Medulla oblongata (tissue), 1 donor: Measurements from ENCODE around the gene MGAT5.
"Not testable (repeated sequence)": the region's sequence is repeated elsewhere in the genome, so short reads cannot be mapped to it uniquely, and the experiment has no call there.

ENCODE experiments used
- DNase-seq: peaks from one replicate; pipeline ENCODE4 v3.0.0-alpha.2; 2015; ENCODE audit errors: extremely low spot score

MGAT5 gene

DNA sequence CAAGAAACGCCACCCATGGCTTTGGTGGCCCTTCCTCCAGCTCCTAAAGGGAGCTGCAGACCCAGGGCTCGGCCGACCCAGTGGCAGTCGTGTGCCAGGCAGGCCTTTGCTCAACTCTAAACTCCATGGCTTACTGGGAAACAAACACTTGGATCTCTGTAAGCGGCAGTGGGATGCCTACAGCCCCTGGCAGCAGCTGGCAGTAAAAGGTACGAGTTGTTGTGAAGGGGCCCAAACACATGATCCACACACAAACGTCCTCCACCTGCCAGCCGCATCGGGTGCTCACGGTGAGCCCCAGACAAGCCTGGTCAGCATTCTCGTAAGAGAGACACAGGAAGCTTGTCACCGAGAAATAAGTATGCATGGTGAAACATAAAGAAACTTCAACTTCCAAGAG, 214.9 kb downstream of the MGAT5 start:
- no peak for DNase-seq

DNA sequence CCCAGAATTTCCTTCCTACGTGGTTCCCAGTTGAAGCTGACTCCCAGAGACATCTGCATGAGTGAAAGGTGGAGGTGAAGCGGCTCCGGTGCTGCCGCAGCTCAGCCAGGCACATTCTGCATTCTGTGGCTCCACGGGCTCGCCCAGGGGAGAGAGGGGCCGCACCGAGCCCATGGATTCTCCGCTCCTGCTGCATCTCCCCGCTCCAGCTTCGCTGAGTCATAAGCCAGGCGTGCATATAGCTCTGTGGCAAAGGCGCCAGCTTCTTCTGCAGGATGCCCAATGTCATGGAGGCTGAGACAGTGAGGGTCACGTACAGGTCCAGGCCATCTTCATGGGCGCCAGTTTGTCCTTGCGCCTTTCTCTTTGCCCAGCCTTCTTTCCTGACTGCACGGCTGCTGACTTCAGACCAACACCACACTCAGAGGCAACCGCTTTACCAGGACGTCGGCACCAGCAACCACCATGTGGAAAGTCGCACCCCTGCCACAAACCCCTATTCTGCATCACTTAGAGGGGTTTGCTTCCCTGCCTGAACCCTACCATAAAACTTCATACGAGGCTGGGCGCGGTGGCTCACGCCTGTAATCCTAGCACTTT, 215.7 kb downstream of the MGAT5 start:
- DNase-seq, result no peak

DNA sequence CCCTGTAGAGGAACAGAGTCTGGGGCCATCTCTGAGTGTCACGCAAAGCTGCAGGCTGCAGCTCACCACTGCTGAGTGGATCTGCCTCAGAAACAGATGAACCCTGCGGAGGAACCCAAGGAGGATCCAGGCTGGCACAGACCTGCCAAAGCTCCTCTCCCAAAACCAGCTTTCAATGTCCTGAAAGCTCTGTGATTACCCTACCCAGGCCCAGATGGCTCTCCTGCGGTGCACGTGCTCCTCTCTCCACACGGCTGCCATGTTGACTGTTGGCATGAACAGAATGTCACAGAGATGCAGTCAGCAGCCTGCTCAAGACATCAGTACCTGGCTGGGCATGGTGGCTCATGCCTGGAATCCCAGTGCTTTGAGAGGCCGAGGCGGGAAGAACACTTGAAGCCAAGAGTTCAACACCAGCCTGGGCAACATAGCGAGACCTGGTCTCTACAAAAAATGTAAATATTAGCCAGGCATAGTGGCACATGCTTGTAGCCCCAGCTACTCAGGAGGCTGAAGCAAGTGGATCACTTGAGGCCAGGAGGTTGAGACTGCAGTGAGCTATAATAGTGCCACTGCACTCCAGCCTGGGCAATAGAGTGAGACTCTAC, 216.8 kb downstream of the MGAT5 start:
- no peak for DNase-seq

DNA sequence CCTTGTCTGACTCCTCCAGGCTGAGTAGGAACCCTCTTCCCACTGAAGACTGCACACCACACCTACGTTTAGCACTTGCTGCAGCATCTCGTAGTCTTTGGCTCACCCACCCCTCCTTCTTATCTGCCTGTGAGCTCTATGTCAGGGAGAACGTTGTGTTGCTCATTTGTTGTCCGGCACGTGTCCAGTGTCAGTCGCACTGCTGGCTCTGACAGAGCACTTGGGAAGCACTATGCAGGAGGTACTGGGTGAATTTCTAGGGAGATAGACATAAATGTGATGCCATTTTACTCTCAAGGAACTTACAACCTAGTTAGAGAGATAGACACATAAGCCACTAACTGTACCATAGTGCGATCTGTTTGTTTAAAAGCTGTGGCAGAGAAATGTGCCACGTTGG, 223.1 kb downstream of the MGAT5 start:
- DNase-seq, result not testable (repeated sequence)

DNA sequence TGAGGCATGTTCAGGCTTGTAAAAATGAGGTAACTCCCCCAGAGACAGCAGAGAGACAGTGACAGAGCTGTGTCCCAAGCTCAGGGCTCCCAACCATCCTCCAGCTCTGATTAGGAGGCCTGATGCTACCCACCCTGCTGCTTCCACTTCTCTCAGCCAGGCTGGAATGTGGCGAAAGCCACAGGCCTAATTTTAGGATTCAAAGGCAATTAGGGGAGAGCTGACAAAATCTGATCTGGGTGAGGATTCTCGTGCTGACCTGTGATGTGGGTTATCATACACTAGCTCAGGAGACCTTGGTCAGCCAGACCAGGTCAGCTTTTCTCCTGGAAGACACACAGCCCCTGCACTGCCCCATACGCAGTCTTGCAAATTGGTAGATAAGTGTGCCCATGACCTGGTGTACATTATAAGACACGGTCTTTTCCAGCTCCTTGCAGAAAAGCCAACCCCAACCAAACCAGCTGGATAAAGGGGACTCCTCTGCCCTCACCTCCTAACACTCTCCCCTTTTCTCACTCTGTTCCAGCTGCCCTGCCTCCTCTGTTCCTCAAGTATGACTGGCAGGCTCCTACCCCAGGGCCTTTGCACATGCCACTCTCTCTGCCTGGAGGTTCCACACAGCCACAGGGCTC, 225.9 kb downstream of the MGAT5 start:
- DNase-seq, result no peak

DNA sequence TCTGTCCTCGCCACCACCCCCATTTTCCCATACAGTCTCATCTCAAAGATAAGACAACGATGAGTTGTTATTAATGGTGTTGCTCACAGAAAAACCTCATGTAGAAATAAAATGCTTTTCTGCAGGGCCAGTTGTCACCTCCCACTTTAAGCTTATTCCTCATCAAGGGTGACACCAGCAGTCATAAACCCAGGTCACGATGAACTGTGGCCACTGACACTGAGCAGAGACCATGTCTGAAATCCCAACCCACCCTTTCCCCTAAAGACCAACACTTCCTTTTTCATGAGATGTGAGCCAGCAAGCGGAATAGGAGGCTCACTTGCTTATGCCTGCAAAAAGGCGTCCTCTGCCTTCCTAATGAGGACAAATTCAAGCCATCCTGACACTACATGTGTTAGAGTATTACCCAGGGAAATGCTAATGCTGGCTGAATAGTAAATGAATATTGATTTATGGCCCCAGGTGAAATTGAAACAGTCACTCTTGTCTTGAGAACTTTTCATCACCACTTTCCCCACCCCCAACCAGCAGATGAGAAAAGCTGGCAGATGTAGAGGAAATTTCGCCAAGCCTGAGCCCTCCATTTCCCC, 228.4 kb downstream of the MGAT5 start:
- no peak for DNase-seq

DNA sequence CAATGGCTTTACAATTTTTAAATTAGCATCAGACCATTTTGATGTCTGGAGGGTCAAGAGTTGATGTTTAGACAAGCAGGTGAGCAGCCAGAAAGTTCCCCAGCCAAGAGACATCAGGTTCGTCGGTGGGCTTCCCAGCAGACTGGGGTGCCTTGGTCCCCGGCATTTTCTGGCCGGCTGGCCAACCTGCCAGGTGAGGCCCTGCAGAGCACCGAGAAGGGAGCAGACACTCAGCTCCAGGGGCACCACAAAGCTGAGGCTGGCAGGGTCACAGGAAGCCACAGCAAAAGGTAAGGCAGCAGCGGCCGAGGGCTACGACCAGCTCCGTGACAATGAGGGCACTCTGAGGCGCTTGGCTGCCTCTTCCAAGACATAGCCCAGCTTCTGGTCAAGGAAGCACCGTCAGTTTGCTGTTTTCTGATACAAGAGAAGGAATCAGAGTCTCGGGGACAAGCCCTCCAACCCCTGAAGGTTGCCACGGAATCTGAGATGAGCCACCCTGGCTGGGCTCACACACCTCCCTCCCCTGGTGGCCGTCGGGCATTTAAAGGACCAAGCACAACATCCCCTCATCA, 229.0 kb downstream of the MGAT5 start:
- DNase-seq, result no peak

DNA sequence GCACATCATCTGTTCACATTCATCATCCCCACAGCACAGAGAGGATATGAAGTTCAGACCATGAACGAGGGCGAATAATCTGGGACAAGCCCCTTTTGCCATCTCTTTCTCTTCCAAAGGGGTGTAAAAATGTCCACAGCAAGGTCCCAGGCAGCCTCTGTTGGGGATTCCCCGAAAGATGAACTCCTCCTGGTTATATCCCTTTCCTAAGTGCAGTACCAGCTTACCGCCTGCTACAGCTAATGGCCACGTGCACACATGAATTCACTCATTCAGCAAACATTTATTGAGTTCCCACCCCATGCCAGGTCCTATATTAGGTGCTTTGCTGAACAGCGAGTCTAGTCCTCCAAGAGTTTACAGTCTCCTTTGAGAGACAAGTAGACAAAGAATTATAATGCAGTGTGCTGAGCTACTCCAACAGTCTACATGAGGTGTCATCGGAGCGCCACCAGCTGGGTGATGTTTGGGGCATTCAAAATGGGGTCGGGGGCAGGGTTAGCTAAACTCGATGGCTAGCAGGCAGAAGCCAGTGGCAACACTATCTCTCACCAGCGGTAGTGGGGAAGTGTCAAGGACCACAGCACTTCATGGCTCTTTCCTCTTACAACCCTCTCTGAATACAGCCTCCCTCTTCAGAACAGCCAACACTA, 236.0 kb downstream of the MGAT5 start:
- DNase-seq, result no peak

DNA sequence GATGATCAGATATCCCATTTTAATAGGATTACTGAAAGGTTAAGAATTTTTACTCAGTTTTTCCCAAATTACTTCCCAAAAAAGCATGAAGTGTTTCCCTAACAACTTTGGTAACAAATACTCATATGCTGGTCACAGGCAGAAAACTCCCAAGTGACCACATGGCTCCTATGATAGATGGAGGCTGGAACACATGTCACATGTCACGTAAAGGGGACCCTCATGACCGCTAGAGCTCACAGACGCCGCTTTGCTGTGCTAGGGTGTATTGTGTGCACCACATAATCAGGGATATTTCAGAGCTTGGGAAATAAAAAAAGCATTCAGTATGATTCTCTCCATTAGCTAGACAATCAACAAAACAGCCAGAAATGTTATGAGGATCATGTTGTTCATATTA, 236.7 kb downstream of the MGAT5 start:
- no peak for DNase-seq

DNA sequence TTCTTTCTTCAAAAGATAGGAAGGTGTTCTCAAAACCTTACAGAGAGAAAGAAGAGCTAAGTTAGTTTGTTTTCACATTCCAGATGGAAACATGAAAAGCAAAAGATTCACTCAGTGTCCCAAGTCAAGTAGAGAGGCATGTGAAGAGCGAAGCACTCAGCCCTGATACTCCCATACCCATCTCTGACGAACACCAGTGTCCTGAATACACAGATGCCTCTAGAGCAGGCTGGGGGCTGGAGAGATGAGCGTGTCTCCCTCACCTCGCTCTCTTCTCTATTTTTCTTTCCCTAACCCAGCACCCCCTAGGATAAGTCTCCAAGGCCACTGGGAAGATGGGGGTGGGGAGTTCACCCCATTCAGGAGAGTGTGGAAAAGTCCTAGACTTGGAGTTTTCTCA, 237.2 kb downstream of the MGAT5 start:
- DNase-seq, result no peak

DNA sequence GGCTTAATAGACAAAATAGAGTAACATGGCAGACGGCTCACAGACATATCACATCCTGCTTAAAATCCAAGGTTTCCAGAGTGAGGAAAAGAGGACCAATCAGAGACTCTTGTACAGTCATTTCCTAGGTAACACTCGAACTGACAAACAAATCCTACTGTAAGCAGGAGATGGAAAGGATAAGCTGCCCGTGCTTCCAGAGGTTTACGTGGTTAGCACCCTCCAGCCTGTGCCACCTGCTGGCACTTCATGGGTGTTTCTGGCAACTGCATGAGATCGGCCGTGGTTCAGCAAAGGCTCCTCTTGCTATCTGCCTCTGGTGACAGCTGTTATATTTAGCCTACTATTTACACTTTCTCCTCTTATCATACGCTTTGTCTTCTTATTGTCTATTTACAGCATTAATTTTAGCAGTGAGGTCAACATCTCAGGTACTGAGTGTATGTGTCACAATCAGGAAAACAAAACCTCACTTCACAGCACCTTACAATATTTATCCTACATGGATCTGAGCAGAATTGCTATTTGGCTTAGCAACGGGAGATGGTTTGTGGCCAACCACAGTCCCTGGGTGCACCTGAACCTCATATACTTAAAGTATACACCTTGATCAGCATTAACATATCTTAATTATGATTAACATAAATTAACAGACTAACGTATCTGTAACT, 238.0 kb downstream of the MGAT5 start:
- DNase-seq, result no peak

DNA sequence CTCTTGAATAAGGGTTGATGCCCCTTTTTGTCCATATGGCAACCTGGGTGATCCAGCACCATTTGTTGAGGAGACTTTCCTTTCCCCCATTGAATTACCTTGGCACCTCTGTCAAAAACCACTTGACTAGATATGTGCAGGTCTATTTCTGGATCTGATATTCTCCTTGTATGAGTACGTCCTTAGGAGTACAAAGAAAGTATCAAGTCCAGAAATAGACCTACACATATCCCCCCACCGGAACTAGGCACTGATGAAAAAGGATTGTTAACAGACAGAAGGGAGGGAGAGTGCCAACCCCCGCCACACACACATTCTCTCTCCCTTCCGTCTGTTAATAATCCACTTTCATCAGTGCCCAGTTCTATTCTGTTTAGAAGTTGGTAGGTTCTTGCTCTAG, 239.9 kb downstream of the MGAT5 start:
- no peak for DNase-seq

DNA sequence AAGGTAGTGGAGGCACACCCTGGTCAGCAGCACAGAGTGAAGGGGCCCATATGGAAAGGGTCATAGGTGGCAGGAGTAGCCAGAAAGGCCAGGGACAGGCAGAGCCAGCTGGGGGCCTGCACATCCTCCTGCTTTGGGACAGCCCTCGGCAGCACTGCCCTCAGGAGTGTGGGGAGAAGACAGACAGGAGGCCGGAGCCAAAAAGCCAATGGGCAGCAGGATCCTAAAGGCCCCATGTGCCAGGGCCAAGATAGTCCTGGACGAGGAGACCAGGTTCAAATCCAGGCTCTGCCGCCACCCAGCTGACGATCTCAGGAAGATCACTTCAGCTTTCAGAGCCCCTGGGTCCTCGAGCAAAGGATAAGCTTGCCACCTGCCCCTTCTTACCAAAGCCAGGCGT, 244.8 kb downstream of the MGAT5 start:
- DNase-seq, result no peak

DNA sequence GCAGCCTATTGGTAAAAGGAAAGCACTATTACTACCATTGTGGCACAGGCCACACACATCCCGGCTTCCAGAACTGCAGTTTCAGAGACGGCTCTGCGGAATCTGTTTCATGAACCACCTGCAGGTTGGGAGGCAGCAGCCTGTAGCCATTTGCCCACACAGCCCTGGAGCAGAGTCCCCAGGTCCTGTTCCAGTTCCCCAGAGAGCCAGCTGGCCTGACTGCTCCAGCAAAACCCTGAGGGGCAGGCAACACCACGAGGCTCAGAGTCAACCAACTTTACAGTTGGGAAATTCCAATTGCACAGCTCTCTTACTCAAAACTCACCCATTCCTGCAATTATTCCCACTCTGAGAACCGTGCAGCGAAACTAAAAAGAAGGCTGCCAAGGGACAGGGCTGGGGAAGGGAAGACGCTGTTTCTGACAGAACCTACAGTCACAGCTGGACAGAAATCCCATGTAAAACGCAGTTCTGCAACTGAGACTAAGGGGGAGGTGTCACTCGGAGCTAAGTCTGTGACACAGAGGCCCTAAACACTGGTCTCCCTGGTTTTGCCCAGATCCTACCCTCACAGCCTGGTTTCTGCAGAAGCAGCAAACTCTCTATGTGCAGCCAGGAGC, 245.5 kb downstream of the MGAT5 start:
- DNase-seq, result no peak

DNA sequence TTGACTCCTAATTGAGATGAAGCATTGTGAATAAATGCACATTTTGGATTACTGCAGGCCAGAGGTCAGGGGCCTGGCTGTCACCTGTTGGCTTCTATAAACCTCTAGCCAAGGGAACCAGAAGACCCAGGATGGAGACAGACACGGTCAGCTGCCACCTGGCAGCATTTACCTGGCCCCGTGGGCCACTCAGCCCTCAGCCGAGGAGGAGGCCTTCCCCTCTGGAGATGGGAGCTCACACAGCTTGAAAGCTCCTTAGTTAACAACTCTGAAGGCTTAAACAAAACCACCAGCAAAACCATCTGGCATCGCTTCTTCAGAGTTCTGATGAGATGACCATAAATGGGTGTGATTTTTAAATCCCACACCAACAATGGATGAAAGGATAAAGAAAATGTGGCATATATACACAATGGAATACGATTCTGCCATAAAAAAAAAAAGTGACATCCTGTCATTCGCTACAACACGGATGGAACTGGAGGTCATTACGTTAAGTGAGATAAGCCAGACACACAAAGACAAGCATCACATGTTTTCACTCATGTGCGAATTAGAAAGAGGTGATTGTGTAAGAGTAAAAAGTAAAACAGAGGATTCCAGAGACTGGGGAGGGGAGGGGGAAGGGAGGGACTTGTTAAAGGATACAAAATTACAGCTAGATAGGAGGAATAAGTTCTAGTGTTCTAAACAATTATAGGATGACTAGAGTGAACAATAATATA, 246.5 kb downstream of the MGAT5 start:
- DNase-seq, result no peak

DNA sequence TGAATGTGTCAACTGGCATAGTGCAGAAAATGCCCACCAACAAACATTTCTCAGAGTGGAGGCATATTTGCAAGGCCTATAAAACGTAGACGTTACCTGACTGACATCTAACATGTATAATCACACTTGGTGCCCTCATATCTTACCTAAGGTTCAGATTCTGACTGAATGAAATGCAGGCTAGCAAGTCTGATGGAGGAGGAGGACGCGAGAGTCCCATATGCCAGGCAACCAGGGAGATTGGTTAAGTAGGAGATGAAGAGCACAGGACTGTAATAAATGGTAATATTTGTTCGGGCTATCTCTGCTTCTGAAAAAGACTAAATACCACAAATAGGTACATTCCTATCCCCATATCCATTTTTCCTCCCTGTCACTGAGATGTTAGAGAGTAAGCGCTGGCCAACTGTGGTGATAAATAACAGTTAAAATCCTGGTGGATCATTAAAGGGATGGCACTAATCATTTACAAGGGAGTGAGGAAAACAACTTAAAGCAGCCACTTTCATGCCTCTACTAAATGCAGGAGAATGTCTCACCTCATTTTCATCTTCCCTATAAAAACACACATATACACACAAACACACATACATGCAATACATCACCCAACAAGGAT, 247.7 kb downstream of the MGAT5 start:
- DNase-seq, result no peak

DNA sequence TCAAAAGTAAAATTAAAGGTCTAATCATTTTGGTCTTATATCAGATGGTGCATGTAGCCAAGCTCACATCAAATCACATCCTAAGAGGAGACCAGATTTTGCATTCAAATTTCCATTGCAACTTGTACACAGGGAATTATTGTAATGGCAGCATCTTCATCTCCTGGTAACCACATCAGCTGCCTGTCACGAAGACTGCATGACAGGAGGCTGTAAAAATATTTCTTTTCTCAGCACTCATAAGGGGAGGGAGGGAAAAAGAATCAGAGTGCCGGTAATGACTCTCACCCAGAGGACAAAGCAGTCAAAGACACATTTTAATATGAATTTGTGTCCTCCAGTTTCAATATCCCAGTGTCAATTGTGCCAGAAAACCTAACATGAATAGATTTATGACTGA, 248.2 kb downstream of the MGAT5 start:
- no peak for DNase-seq
